ENCODE results near the gene ARPC5L. TPM values are rescaled to one million over a fixed set of nuclear protein-coding genes. Genes with fewer than 3 reads are reported as not detected.

The ARPC5L gene
- total and polyA plus RNA-seq, 2 of the 8 experiments (the other 6 are each of a cell fraction or from before 2014, with no cell fraction given): 34.1 to 50.6 TPM

GRCh38 chr9:124887832-124888231, 25.9 kb downstream of the ARPC5L start (continued):
- TF ChIP-seq CHD7 (IDR thresholded peaks at IDR 0.05; ENCODE audit: insufficient replicate concordance, low read length) (no peak), CEBPB (IDR thresholded peaks at IDR 0.05; ENCODE audit: low read depth, low read length) (no peak), SIRT6 (IDR thresholded peaks at IDR 0.05; ENCODE audit: low read length) (no peak), USF2 (IDR thresholded peaks at IDR 0.05; ENCODE audit: low read length) (no peak)

Data from H1 (cell line).